ENCODE results near the gene MISP. TPM values are rescaled to one million over a fixed set of nuclear protein-coding genes. Genes with fewer than 3 reads are reported as not detected.

The MISP gene
- total and polyA plus RNA-seq, 2 of the 13 experiments (the other 11 are each of a cell fraction or from before 2014, with no cell fraction given), result 0.67 to 1.3 TPM

GRCh38 chr19:718991-719512 is 31.9 kb upstream of the MISP start (continued):
- no peak for TF ChIP-seq HES4 (CRISPR knock-in tag; IDR thresholded peaks at IDR 0.05; ENCODE audit: borderline replicate concordance)
- TF ChIP-seq, protein P1, sequence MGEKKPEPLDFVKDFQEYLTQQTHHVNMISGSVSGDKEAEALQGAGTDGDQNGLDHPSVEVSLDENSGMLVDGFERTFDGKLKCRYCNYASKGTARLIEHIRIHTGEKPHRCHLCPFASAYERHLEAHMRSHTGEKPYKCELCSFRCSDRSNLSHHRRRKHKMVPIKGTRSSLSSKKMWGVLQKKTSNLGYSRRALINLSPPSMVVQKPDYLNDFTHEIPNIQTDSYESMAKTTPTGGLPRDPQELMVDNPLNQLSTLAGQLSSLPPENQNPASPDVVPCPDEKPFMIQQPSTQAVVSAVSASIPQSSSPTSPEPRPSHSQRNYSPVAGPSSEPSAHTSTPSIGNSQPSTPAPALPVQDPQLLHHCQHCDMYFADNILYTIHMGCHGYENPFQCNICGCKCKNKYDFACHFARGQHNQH (CRISPR knock-in tag; IDR thresholded peaks at IDR 0.05), result peak; percentile 31; the same call in 1 of the 2 replicates
- peak; percentile 63; the same call in 1 of the 2 replicates for TF ChIP-seq ZNF33B (CRISPR knock-in tag; IDR thresholded peaks at IDR 0.05)
- TF ChIP-seq SALL1 (CRISPR knock-in tag; IDR thresholded peaks at IDR 0.05), result peak; percentile 47; the same call in 1 of the 2 replicates
- TF ChIP-seq ZNF253 (CRISPR knock-in tag; IDR thresholded peaks at IDR 0.05; ENCODE audit: borderline replicate concordance), result peak; percentile 36; the same call in 1 of the 2 replicates
- no peak for TF ChIP-seq ZNF12 (CRISPR knock-in tag; IDR thresholded peaks at IDR 0.05)
- TF ChIP-seq ZNF556 (CRISPR knock-in tag; IDR thresholded peaks at IDR 0.05; ENCODE audit: borderline replicate concordance), result no peak
- TF ChIP-seq MAZ (IDR thresholded peaks at IDR 0.05; ENCODE audit: borderline replicate concordance, low read depth, low read length), result no peak
- TF ChIP-seq MAZ (CRISPR knock-in tag; IDR thresholded peaks at IDR 0.05; ENCODE audit: low read depth), result peak; percentile 61; the same call in 1 of the 2 replicates
- 0 out of 2 replicates have a peak, but pooled peaks have one; percentile 53 for TF ChIP-seq DNMT3B (CRISPR knock-in tag; conservative IDR thresholded peaks at IDR 0.05)
- TF ChIP-seq ZNF747 (CRISPR knock-in tag; IDR thresholded peaks at IDR 0.05; ENCODE audit: borderline replicate concordance), result peak; percentile 55; the same call in 1 of the 2 replicates
- TF ChIP-seq MXD1 (CRISPR knock-in tag; IDR thresholded peaks at IDR 0.05), result 0 out of 2 replicates have a peak, but pooled peaks have one; percentile 54
- no peak for TF ChIP-seq ZNF407 (CRISPR knock-in tag; IDR thresholded peaks at IDR 0.05; ENCODE audit: not compliant biosample characterization)
- 0 out of 2 replicates have a peak, but pooled peaks have one; percentile 46 for TF ChIP-seq ZNF749 (CRISPR knock-in tag; IDR thresholded peaks at IDR 0.05; ENCODE audit: borderline replicate concordance)
- TF ChIP-seq ZBTB38 (CRISPR knock-in tag; IDR thresholded peaks at IDR 0.05), result peak; percentile 16; the same call in 1 of the 2 replicates
- peak; percentile 96 for TF ChIP-seq ZNF768 (CRISPR knock-in tag; IDR thresholded peaks at IDR 0.05)
- no peak for TF ChIP-seq ATM (IDR thresholded peaks at IDR 0.05; ENCODE audit: borderline replicate concordance)
- peak; percentile 69 for TF ChIP-seq HDAC1 (CRISPR knock-in tag; IDR thresholded peaks at IDR 0.05)
- TF ChIP-seq ZNF160 (CRISPR knock-in tag; IDR thresholded peaks at IDR 0.05), result 0 out of 2 replicates have a peak, but pooled peaks have one; percentile 40
- TF ChIP-seq ZNF274 (CRISPR knock-in tag; IDR thresholded peaks at IDR 0.05), result peak; percentile 30; the same call in 1 of the 2 replicates

Measured in HepG2 (cell line).